GM19240 (cell line): ENCODE measurements around the gene PLSCR3.
"Not testable (repeated sequence)": the region's sequence is repeated elsewhere in the genome, so short reads cannot be mapped to it uniquely, and the experiment has no call there.

Source experiments
- DNase-seq: peaks from one replicate; pipeline ENCODE4 v3.0.0; 2011; ENCODE audit warnings: low spot score; ENCODE audit not compliant: insufficient read length

Gene PLSCR3

DNA sequence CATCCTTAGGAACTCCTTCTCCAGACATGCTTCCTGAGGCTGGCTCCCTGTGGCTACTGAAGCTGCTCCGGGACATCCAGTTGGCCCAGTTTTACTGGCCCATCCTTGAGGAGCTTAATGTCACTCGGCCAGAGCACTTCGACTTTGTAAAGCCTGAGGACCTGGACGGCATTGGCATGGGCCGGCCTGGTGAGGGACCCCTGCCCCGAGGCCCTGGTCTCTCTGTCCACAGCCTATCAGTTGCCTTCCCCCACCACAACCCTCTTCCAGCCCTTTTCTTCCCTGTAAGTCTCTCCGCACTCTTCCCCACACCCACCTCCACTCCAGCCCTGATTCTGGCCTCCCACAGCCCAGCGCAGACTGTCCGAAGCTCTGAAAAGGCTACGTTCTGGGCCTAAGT is 11.4 kb downstream of the PLSCR3 start:
- no peak for DNase-seq

DNA sequence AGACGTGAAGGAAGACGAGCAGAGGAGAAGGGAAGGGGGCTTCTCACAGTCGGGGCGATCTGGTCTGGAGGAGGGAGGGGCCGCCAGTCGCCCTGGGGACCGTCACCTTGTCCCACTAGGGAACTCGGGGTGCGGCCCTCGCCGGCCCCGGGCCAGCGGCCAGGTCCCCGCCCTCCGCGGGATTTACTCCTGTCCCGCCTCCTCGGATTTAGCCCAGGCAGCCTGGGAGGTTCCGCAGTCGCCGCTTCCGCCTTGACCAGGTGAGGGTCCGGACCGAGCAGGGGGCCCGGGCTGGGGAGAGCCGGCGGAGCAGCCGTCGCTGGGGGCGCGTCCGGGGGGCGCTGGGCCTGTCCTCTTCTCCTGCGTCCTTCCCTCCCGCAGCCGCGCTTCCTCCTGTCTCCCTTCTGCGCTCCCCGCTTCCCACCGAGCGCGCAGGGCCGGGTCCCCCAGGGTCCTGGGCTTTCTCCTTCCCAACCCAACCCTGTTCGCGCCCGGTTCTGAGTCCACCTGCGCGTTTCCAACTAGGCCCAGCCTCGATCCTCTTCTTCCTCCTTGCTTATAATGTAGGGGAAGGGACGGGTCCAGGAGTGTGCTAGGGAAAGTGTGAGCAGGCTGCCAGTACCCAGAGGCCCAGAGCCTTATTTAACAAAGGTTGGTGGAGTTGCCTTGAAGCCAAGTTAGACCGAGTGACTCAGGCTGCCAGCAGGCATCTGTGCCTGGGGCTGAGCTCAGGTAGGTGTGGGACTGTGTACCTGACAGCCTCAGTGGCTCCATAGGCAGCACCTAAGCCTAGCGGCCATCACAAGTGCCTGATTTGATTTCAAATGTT is 13.3 kb downstream of the PLSCR3 start, which contains the start of gene TNK1:
Gene TNK1 (plus strand): TSS at position 235 of the 829 bp plus-strand sequence. CDS start 1,838 bp downstream, outside the sequence.
- DNase-seq, result no peak

DNA sequence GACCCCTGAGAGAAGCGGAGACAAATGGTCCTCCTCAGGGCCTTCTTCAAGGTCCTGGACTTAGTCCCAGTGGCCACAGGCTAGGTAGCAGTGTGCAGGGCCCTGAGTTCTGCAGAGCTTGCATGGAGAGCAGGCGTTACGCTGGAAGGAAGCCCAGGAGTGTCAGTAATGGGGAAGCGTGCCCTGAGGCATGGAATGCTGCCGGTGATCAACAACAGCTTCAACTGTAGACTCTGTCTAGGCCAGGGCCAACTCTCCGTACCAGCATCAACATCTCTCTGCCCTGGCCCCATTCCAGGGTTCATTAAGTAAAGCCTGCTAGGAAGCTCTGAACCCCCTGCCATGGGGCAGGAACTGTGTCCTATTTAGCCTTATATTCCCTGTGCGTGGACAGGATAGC is 14.0 kb downstream of the PLSCR3 start:
- DNase-seq, result no peak

DNA sequence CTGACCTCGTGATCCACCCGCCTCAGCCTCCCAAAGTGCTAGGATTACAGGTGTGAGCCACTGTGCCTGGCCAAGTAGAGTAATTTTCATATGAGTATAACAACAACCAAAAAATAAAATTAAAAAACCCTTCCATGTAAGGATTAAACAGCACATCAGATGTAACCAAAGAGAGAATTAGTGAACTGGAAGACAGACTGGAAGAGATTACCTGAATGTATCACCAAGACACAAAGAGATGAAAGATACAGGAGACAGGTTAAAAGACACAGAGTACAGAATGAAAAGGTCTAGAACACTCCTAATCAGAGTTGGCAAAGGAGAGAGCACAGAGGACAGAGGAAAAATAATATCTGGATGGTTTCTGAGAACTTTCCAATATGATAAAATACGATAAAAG is 15.2 kb downstream of the PLSCR3 start:
- no peak for DNase-seq

DNA sequence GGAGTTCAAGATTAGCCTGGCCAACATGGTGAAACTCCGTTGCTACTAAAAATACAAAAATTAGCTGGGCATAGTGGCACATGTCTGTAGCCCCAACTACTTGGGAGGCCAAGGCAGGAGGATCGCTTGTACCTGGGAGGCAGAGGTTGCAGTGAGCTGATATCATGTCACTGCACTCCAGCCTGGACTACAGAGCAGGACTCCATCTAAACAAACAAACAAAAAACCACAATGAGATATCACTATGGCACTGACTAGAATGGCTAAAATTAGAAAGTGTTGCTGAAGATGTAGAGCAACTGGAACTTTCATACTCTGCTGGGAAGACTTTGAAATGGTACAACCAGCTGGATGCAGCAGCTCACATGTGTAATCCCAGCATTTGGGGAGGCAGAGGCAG is 20.0 kb downstream of the PLSCR3 start:
- no peak for DNase-seq

DNA sequence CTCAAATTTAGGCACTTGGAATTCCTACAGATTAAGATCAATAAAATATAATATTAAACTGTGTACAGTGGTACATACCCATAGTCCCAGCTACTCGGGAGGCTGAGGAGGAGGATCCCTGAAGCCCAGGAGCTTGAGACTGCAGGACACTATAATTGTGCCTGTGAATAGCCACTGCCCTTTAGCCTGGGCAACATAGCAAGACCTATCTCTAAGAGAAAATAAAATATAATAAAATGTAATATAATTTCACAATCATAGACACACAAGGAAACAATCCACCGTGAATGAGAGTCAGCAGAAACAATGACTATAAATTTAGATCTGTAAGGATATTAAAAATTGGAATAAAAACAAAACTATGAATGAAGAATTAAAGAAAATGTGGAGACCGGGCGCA is 23.5 kb downstream of the PLSCR3 start:
- DNase-seq, result no peak

DNA sequence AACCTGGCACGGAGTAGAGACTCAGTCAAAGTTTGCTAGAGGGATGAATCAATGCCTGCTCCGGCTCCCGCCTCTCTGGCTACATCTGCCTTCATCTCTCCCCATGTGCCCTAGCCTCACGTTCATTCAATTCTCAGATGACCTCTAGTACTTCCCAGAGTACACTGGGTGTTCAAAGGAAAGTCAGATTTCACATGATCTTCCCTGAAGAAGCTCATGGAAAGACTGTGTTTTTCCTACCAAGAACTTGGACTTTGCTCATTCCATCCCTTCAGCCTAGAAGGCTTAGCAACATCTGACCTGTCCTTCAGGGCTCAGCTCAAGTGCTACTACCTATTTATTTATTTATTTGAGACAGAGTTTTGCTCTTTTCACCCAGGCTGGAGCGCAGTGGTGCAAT is 24.5 kb downstream of the PLSCR3 start:
- DNase-seq, result no peak

DNA sequence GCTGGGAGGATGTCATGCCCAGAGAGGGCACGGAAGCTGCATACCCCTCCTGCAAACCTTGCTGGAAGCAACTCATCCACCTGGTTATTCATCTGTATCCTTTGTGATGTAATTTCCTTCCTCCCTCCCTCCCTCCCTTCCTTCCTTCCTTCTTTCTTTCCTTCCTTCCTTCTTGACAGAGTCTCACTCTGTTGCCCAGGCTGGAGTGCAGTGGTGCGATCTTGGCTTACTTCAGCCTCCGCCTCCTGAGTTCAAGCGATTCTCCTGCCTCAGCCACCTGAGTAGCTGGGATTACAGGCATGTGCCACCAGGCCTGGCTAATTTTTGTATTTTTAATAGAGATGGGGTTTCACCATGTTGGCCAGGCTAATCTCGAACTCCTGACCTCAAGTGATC is 25.7 kb downstream of the PLSCR3 start:
- not testable (repeated sequence) for DNase-seq

DNA sequence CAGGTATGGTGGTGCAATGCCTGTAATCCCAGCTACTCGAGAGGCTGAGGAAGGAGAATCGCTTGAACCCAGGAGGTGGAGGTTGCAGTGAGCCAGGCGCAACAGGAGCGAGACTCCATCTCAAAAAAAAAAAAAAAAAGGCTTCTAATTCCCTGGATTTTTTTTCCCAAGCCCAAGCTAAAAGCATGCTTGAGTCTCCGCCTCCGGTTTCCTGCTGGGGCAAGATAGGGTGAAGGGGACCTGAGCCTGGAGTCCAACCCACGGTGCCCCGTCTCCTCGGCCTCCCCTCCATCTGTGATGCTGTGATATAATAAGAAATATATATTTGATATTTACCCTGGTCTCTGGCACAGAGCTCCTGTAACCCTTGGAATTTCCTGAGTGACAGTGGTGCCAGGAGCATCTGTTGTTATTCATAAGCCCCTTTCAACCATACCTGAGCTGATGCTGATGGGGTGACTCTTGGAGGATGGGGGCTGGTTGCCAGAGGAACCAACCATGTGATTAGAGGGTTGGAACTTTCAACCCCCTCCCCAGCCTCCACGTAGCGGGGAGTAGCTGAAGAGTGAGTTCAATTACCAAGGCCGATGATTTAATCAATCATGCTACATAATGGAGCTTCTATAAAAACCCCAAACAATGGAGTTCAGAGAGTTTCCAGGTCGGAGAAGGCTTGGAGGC is 26.3 kb downstream of the PLSCR3 start:
- DNase-seq, result no peak

DNA sequence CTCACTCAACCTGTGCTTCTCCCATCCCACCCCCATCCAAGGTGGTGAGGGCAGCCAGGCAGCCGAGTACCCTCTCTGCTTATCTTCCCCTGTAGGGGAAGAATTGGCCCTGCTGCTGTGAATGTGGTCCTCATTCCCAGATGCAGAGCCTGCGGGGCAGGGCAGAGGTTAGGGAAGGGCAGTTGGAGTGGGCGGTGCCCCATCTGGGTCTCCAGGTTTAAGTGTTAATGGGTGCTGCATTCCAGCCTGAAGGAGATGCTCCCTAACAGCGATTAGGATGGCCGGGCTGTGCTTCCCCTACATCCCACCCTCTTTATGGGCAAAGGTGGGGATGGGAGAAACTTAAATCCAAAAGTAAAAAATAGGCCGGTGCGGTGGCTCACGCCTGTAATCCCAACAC is 27.2 kb downstream of the PLSCR3 start:
- no peak for DNase-seq

DNA sequence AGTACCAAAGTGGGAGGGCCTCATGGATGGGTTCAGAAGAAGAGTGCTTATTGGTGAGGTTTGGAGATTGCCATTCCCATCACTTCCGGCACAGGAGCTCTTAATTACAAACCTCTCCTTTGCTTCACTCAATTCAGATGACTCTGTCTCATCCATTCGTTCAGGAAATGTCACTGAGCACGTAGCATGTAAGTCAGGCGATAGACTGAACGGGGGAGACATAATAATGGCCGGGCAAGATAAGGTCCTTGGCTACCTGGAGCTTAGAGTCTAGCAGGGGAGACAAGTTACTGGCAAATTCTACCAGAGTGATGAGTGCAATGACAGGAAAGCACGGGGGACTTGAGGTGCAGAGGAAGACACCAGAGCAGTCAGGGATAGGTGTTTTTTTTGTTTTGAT is 28.4 kb downstream of the PLSCR3 start:
- not testable (repeated sequence) for DNase-seq

DNA sequence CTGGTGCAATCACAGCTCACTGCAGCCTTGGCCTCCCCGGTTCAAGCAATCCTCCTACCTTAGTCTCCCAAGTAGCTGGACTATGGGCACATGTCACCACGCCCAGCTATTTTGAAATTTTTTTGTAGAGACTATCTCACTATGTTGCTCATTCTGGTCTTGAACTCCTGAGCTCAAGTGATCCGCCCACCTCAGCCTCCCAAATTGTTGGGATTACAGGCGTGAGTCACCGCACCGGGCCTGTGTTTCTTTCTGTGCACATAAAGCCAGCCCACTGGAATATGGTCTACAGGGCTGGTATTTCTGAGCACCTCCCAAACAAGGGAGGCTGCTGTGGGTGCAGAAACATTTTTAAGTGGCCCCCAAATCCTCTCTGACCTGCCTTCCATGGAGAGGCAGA is 31.0 kb downstream of the PLSCR3 start:
- DNase-seq, result no peak

DNA sequence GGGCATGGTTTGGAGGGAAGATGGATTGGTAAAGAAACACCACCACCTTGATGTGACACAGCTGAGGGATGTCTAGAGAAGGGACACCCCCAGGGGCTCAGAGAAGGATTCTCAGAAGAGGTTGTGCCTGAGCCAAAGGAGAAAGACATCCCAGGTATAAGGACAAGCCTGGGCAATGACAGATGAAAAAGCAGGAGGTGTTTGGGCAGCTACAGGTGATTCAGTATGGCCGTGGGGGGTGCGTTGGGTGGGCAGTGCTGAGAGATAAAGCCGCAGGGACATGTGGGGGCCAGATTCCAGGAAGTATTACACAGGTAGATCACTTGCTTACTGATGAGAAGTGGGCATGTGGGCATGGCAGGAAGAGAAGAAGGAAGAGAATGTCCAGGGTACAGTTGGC is 32.4 kb downstream of the PLSCR3 start:
- DNase-seq, result no peak

DNA sequence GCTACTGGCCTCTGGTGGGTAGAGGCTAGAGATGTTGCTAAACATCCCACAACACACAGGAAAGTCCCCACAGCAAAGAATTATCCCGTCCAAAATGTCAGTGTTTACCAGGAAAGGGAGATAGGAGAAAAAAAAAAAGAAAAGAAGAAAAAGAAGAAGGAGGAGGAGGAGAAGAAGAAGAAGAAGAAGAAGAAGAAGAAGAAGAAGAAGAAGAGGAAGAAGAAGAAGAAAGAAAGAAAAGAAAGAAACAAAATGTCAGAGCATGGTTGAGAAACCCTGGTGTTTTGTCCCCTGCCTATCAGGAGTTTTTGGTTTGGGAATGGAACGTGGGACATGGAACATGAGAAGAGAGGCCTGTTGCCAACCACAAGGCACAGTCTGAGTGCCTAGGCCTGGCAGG is 36.9 kb downstream of the PLSCR3 start:
- no peak for DNase-seq

DNA sequence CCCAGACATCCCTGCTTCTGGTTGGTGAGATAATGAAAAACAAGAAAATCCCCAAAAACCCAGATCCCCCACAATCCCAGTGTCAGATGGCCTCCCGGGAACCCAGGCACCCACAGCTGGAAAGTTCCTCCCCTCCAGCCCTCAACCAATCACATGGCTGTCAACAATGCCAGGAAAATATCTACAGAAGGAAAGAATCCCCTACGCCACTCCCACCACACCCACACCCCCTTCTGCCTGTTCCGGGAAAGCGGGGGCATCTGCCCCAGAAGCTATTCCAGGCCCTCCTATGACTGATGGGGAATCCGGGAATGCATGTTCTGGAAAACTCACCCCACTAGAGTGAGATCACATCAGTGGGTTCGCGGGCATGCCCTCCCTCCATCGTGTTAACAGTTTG is 37.6 kb downstream of the PLSCR3 start:
- no peak for DNase-seq

DNA sequence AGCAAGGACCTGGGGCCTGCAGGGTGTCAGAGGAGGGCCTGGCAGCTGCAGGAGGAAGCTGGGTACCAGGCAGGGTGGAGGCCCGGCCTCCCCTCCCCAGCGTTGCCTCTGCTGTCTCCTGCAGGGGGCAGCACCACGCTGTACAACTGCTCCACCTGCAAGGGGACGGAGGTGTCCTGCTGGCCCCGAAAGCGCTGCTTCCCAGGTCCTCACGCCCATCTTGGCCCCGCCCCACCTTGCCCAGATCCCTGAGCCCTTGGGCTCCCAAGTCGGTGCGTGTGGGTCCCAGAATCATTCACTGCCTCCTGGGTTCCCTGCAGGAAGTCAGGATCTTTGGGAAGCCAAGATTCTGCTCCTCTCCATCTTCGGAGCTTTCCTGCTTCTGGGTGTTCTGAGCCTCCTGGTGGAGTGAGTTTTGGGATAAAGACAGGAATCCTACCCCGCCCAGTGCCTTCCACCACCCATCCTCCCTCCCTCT is 38.2 kb downstream of the PLSCR3 start:
- peak; percentile 85 for DNase-seq

DNA sequence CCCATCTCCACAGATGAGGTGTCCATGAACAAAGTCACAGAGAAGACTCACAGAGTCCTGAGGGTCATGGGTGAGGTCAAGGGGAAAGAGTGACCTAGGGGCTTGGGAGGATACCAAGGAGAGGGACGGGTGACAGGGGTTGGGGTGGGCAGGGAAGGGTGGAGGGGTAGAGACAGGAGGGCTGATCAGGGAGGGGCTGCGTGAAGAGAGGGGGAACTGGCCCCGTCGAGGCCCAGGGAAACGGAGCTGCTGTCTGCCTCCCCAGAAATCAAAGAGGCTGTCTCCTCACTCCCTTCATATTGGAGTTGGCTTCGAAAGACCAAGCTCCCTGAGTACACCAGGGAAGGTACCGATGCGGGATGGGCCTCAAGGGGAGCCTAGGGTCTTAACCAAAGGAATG is 38.8 kb downstream of the PLSCR3 start:
- no peak for DNase-seq

DNA sequence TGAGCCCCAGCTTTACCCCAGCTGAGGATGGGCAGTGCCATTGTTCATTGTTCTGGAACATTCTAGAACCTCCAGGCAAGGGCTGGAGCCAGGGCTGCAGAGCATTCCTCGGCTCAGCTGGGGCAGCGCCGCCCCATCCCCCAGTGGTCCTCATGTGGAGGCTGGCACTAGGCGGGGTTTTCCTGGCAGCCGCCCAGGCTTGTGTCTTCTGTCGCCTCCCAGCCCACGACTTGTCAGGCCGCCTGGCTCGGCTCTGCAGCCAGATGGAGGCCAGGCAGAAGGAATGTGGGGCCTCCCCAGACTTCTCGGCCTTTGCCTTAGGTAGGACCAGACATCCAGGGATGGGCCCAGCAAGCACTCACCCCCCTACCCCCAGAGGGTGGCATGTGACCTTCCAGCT is 39.3 kb downstream of the PLSCR3 start, which contains the start of gene TMEM95:
Gene TMEM95 (plus strand): TSS at position 104 of the 400 bp plus-strand sequence. CDS start 49 bp downstream, at position 153.
- no peak for DNase-seq

DNA sequence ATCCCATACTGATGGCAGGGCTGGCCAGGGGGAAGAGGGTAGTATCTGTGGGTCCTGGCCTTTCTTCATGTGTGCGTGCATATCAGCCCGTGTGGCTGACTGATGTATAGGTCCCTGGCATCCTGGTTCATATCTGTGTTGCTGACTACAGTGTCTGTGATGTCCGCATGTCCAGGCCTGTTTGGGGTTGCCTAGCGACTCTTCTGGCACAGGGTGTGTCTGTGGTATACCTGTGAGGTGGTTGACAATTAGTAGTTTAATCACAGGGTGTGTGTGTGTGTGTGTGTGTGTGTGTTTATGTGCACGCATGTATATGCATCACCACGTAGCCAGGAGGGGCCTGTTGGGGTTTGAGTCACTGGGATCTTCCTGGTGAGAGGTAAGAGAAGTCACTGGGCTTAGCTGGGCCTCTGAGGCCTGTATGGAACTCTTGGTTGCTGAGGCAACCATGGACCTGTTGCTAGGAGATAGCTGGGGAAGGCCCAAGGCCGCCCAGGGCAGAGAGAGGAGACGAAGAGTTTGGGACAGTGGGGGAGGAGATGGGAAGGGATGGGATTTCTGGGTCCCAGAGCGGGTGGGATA is 40.0 kb downstream of the PLSCR3 start:
- DNase-seq, result no peak

DNA sequence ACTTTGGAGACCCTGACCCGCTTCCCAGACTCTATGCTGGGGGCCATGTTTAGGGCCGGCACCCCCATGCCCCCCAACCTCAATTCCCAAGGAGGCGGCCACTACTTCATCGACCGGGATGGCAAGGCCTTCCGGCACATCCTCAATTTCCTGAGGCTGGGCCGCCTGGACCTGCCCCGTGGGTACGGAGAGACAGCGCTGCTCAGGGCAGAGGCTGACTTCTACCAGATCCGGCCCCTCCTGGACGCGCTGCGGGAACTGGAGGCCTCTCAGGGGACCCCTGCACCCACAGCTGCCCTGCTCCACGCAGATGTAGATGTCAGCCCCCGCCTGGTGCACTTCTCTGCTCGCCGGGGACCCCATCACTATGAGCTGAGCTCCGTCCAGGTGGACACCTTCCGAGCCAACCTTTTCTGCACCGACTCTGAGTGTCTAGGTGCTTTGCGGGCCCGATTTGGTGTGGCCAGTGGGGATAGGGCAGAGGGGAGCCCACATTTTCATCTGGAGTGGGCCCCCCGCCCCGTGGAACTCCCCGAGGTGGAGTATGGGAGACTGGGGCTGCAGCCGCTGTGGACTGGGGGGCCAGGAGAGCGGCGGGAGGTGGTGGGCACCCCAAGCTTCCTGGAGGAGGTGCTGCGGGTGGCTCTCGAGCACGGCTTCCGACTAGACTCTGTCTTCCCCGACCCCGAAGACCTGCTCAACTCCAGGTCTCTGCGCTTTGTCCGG is 41.3 kb downstream of the PLSCR3 start:
- DNase-seq, result no peak

DNA sequence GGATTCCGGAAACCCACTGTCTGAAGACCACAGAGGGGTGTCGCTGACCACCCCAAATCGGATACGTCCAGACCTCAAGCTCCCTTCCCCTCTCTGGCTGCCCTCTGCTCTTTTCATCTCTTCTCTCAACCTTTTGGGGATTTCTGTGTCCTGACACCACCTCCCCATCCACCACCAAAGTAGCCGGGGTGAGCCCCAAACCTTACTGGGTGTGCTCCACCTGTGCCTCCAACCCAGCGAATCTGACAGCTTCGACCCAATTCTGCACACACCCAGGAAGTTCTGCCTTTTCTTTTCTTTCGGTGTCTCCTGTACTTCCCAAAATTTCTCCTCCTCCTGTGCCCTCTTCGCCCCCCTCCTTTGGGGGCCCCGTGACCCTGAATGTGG is 41.8 kb downstream of the PLSCR3 start:
- no peak for DNase-seq
